ENCODE measurements around the gene CDC42BPA. TPM values are rescaled to one million over a fixed set of nuclear protein-coding genes. Genes with fewer than 3 reads are reported as not detected.

The CDC42BPA gene
- polyA plus RNA-seq, 1 of the 3 experiments (the other 2 are of a cell fraction), result 6.8 TPM

DNA sequence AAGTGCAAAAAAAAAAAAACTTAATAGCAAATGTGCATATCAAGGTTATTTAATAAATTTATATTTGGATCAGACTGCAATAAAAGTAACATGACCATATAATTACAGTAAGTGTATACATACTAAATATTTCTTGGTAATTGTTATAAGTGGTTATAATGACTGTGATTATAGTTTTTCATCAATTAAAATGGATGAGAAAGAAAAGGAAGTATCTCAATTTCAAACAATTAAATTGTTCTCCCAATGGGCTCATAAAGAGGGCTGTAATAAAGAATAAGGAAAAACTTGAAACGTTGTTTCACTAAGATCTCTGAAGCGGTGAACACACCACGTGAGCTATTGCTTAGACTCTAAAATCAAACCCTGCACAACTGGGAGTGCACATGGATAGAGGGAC, 104.1 kb downstream of the CDC42BPA start:
- no peaks in the 10 kb centered on the region for H3F3A ChIP-seq (replicated peaks; ENCODE audit: insufficient read depth)
- TF ChIP-seq, protein P1, sequence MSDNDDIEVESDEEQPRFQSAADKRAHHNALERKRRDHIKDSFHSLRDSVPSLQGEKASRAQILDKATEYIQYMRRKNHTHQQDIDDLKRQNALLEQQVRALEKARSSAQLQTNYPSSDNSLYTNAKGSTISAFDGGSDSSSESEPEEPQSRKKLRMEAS (IDR thresholded peaks at IDR 0.05; ENCODE audit: low read depth), result no peak
- TF ChIP-seq SIN3A (IDR thresholded peaks at IDR 0.05; ENCODE audit: borderline replicate concordance, low read depth, low read length) (no peak), POLR2AphosphoS5 (IDR thresholded peaks at IDR 0.05; ENCODE audit: low read depth, low read length) (no peak), GABPA (IDR thresholded peaks at IDR 0.05; ENCODE audit: low read depth) (no peak), JUND (IDR thresholded peaks at IDR 0.05) (no peak), MEF2A (IDR thresholded peaks at IDR 0.05; ENCODE audit: borderline replicate concordance, low read depth) (no peak)
- TF ChIP-seq, protein P2, sequence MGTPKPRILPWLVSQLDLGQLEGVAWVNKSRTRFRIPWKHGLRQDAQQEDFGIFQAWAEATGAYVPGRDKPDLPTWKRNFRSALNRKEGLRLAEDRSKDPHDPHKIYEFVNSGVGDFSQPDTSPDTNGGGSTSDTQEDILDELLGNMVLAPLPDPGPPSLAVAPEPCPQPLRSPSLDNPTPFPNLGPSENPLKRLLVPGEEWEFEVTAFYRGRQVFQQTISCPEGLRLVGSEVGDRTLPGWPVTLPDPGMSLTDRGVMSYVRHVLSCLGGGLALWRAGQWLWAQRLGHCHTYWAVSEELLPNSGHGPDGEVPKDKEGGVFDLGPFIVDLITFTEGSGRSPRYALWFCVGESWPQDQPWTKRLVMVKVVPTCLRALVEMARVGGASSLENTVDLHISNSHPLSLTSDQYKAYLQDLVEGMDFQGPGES (IDR thresholded peaks at IDR 0.05; ENCODE audit: low read depth, low read length), result no peak
- H3K36me3 ChIP-seq (replicated peaks in 1 of 2; ENCODE audit: control insufficient read depth in 1 of 2, insufficient read depth in 2 of 2, low read length in 1 of 2), result peaks cover 13 to 16% of the 10 kb centered on the region in 2 experiments
- ChIA-PET CTCF (no interaction called here), POLR2A (no interaction called here)
- H3K4me3 ChIP-seq (ENCODE audit: low read depth in 2 of 2, low read length in 1 of 2), result no peak overlapping the region
- H3K9me2 ChIP-seq, result no peaks in the 10 kb centered on the region
- peaks cover 10% of the 10 kb centered on the region; the same call in 1 of the 2 replicates for H4K20me1 ChIP-seq (ENCODE audit: insufficient read depth)
- H3K4me2 ChIP-seq, result no peak overlapping the region
- peaks cover 0 to 7% of the 10 kb centered on the region in 2 experiments; a peak in 2 of 4 replicates for H3K4me1 ChIP-seq (ENCODE audit: control insufficient read depth in 1 of 2, insufficient read depth in 2 of 2, low read depth in 1 of 2, low read length in 1 of 2)
- H3K9me3 ChIP-seq, result no peaks in the 10 kb centered on the region
- no peaks in the 10 kb centered on the region for H3K27me3 ChIP-seq (ENCODE audit: insufficient read depth)
- no peak overlapping the region for H2AFZ ChIP-seq (ENCODE audit: low read depth)
- 97% methylated on average over 3 of the region's 3 CpGs for WGBS (ENCODE audit: low lambda C conversion rate)
- no peak for DNase-seq
- H3K9ac ChIP-seq, result no peak overlapping the region
- H3K79me2 ChIP-seq (ENCODE audit: insufficient read depth), result peaks cover 54% of the 10 kb centered on the region
- H3K27ac ChIP-seq (ENCODE audit: low read depth in 2 of 2, low read length in 1 of 2), result no peak overlapping the region

DNA sequence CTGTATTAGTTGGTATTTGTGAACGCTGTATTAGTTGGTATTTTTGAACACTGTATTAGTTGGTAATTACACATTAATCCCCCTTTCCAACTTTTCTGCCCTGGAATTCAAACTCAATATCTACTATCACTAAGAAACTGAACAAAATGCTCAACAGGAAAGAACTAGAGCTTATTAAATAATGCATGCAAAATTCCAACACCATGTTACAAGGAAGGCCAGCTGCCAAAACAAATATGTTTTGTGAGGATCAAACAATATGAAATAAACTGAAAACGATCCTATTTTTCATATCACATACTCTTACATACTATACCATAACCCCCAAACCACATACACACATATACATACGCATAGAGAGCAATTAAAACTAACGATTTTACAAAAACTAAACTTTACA, 104.9 kb downstream of the CDC42BPA start:
- Histone ChIP-seq H3K9me3 (no peaks in the 10 kb centered on the region), H3K27ac (ENCODE audit: low read depth in 2 of 2, low read length in 1 of 2) (no peak overlapping the region), H3F3A (replicated peaks; ENCODE audit: insufficient read depth) (no peaks in the 10 kb centered on the region), H3K36me3 (replicated peaks in 1 of 2; ENCODE audit: control insufficient read depth in 1 of 2, insufficient read depth in 2 of 2, low read length in 1 of 2) (peaks cover 13 to 16% of the 10 kb centered on the region in 2 experiments), H2AFZ (ENCODE audit: low read depth) (no peak overlapping the region), H3K4me1 (ENCODE audit: control insufficient read depth in 1 of 2, insufficient read depth in 2 of 2, low read depth in 1 of 2, low read length in 1 of 2) (peaks cover 0 to 7% of the 10 kb centered on the region in 2 experiments; a peak in 2 of 4 replicates), H3K27me3 (ENCODE audit: insufficient read depth) (no peaks in the 10 kb centered on the region), H4K20me1 (ENCODE audit: insufficient read depth) (peaks cover 6% of the 10 kb centered on the region; the same call in 1 of the 2 replicates), H3K4me2 (no peak overlapping the region), H3K79me2 (ENCODE audit: insufficient read depth) (peaks cover 46% of the 10 kb centered on the region), H3K9ac (no peak overlapping the region), H3K4me3 (ENCODE audit: low read depth in 2 of 2, low read length in 1 of 2) (no peak overlapping the region), H3K9me2 (no peaks in the 10 kb centered on the region)
- WGBS (ENCODE audit: low lambda C conversion rate), result 86% methylated on average over 4 of the region's 4 CpGs
- no peak for DNase-seq
- ChIA-PET POLR2A (interaction anchor here (0.6 kb wide), 1 partner anchor 10 kb away, joined by 3 read pairs; no protein-coding TSS in a partner anchor), CTCF (interaction anchor here (0.7 to 0.9 kb wide), 2 partner anchors 15 to 128 kb away, joined by 3 read pairs; no protein-coding TSS in a partner anchor)
- no peak for TF ChIP-seq EZH2phosphoT487 (IDR thresholded peaks at IDR 0.05; ENCODE audit: borderline replicate concordance, low read depth)
- TF ChIP-seq, protein P3, sequence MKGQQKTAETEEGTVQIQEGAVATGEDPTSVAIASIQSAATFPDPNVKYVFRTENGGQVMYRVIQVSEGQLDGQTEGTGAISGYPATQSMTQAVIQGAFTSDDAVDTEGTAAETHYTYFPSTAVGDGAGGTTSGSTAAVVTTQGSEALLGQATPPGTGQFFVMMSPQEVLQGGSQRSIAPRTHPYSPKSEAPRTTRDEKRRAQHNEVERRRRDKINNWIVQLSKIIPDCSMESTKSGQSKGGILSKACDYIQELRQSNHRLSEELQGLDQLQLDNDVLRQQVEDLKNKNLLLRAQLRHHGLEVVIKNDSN (IDR thresholded peaks at IDR 0.05; ENCODE audit: borderline replicate concordance, low read depth), result no peak
- no peak for TF ChIP-seq FOXM1 (IDR thresholded peaks at IDR 0.05; ENCODE audit: low read depth)
- no peak for TF ChIP-seq RAD21 (IDR thresholded peaks at IDR 0.05; ENCODE audit: low read length)
- no peak for TF ChIP-seq FOSL2 (IDR thresholded peaks at IDR 0.05; ENCODE audit: borderline replicate concordance, low read depth)
- TF ChIP-seq TCF12 (IDR thresholded peaks at IDR 0.05), result no peak
- no peak for TF ChIP-seq ELF1 (IDR thresholded peaks at IDR 0.05)
- TF ChIP-seq EP300 (IDR thresholded peaks at IDR 0.05; ENCODE audit: borderline replicate concordance in 1 of 2, low read depth in 1 of 2, low read length in 1 of 2), result no peak
- TF ChIP-seq NFIC (IDR thresholded peaks at IDR 0.05; ENCODE audit: borderline replicate concordance), result no peak
- TF ChIP-seq POLR2AphosphoS5 (IDR thresholded peaks at IDR 0.05; ENCODE audit: low read depth, low read length), result no peak
- TF ChIP-seq, protein P4, sequence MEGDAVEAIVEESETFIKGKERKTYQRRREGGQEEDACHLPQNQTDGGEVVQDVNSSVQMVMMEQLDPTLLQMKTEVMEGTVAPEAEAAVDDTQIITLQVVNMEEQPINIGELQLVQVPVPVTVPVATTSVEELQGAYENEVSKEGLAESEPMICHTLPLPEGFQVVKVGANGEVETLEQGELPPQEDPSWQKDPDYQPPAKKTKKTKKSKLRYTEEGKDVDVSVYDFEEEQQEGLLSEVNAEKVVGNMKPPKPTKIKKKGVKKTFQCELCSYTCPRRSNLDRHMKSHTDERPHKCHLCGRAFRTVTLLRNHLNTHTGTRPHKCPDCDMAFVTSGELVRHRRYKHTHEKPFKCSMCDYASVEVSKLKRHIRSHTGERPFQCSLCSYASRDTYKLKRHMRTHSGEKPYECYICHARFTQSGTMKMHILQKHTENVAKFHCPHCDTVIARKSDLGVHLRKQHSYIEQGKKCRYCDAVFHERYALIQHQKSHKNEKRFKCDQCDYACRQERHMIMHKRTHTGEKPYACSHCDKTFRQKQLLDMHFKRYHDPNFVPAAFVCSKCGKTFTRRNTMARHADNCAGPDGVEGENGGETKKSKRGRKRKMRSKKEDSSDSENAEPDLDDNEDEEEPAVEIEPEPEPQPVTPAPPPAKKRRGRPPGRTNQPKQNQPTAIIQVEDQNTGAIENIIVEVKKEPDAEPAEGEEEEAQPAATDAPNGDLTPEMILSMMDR (IDR thresholded peaks at IDR 0.05), result no peak
- no peak for TF ChIP-seq JUND (IDR thresholded peaks at IDR 0.05)
- TF ChIP-seq RXRA (IDR thresholded peaks at IDR 0.05; ENCODE audit: borderline replicate concordance, low read depth), result no peak
